Measurements from ENCODE around the gene ZNF17. TPM values are rescaled to one million over a fixed set of nuclear protein-coding genes. Genes with fewer than 3 reads are reported as not detected.
A peak's percentile ranks its signal among the peaks of the same experiment; 100 is the strongest.

The ZNF17 gene
- total RNA-seq, 1 donor from 2014 or later = 27.7 TPM

DNA sequence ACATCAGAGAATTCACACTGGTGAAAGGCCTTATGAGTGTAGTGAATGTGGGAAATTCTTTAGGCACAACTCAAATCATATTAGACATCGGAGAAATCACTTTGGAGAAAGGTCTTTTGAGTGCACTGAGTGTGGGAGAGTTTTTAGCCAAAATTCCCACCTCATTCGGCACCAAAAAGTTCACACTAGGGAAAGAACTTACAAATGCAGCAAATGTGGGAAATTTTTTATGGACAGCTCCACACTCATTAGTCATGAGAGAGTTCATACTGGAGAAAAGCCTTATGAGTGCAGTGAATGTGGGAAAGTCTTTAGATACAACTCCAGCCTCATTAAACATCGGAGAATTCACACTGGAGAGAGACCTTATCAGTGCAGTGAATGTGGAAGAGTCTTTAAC lies 10.1 kb downstream of the ZNF17 start:
- FAIRE-seq = no peak
- no peak for DNase-seq (ENCODE audit: low spot score in 2 of 2)

- FAIRE-seq = no peak
- no peak for DNase-seq (ENCODE audit: low spot score in 2 of 2)
Measured at GRCh38 chr19:57434386-57435061, 23.6 kb downstream of the ZNF17 start.

DNA sequence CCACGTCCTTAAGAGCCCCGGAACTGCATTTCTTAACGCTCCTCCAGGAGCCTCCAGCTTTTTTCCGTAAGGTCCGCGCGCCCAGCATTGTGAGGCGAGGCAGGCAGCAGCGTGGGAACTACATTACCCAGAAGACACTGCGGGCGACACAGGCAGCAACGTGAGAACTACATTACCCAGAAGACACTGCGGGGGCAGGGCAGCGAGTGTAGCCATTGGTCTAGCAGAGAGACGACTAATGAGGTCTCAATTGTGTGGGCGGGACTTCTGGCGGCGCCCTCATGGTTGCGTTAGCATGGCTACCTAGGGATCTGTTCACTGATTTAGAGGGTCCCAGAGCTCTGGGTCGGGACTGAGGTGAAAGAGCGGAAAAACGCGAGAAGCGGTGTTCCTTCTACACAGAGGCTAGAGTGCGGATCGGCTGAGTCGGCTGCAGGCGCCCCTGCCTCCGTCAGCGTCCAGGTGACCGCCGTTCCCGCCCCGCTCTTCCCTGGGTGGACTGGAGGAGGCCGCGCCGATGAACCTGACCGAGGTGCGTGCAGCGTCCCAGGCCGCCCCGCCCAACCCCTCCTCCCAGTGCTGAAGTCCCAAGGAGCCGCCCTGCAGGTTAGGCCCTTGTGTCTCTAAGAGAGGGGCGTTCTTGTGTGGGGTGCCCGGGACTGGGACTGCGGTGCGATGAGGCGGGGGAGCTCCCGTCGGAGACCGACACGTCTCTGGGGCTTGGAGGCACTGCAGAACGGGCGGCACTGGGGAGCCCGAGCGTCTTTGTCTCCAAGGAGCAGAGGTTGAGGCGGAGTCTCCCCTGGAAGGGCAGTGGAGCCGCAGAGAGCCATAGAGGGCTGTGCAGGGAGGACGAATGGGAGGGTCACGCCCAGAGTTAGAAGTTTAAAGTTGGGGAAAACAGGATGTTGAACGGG lies 24.4 kb downstream of the ZNF17 start, which contains the start of gene ZNF749:
ZNF749 (plus strand) TSS at position 264 of the 917 bp plus-strand sequence; CDS start at position 518, 254 bp downstream.
- DNase-seq (ENCODE audit: low spot score in 2 of 2) = peak; percentile 96
- peak; percentile 90 for FAIRE-seq

- DNase-seq (ENCODE audit: low spot score in 2 of 2) (no peak), FAIRE-seq (no peak)
Measured at GRCh38 chr19:57436417-57436816, 25.5 kb downstream of the ZNF17 start.

DNA sequence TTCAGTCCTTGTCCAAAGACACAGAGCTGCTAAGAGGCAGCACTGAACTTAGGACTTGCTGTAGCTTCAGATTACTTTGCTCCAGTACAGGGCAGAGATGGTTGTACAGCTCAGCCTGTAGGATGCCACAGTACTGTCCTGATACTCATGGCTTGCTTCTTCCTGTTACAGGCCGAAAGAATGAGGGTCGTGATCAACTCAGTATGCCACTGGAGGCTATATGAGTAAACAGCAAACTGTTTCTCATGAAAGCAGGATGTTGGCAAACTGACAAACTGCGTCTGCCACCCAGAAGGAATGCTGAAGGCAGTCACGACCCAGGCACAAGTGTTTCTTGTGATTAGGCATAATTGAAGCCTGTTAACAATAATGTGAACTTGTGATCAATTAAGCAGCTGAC lies 27.0 kb downstream of the ZNF17 start:
- DNase-seq (ENCODE audit: low spot score in 2 of 2) (no peak), FAIRE-seq (no peak)

- FAIRE-seq = no peak
- no peak for DNase-seq (ENCODE audit: low spot score in 2 of 2)
Measured at GRCh38 chr19:57438925-57439324, 28.0 kb downstream of the ZNF17 start.

DNA sequence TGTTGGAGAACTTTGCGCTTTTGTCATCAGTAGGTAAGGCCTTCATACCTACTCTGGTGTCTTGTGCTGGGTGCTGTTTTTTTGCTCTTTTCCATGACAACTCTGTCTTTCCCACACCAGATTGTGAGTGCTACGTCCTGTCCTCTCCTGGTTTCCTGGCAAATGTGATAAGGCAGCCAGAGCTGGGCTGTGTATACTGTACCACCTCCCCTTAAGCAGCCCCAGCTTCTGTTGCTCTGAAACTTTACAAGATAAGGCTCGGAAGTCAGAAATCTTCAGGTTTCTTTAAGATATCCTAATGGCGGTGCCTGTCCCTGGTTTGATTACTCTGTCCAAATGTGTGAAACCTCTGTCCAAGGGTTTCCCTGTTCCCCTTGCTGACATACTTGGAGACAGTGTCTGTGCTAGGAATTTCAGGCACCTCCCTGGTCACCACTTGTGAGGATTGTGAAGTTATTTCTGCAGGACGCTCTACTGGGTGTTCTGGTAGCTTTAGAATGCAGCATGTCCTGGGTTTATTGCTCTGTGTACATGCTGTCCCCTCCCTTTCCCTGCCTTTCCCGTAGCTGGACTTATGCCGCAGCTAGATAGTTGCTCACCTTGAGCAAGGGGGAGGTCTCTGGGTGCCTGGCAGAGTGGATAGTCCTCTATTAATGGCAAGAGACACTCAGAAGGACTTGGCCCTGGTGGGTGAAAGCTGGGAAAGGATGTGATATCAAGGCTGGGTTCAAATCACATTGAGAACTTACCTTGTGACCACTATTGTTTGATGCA lies 31.2 kb downstream of the ZNF17 start:
- DNase-seq (ENCODE audit: low spot score in 2 of 2) (no peak), FAIRE-seq (no peak)

DNA sequence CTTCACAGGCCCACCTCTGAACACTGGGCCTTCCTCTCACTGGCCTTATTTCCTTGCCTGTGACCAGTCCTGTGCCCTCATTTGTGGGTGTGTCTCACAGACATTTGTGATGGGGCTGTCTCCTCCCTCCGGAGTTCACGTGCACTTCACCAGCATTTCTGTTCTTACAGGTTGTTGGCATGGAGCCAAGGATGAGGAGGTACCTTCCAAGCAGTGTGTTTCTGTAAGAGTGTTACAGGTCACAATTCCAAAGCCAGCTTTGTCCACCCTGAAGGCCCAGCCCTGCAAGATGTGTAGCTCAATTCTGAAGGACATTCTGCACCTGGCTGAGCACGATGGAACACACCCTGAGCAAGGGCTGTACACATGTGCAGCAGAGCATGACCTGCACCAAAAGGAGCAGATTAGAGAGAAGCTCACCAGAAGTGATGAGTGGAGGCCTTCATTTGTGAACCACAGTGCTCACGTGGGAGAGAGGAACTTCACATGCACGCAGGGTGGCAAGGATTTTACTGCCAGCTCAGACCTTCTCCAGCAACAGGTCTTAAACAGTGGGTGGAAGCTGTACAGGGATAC lies 32.2 kb downstream of the ZNF17 start:
- DNase-seq (ENCODE audit: low spot score in 2 of 2) = no peak
- no peak for FAIRE-seq

GRCh38 chr19:57452307-57452706 lies 41.3 kb downstream of the ZNF17 start:
- no peak for FAIRE-seq
- no peak for DNase-seq (ENCODE audit: low spot score in 2 of 2)

DNA sequence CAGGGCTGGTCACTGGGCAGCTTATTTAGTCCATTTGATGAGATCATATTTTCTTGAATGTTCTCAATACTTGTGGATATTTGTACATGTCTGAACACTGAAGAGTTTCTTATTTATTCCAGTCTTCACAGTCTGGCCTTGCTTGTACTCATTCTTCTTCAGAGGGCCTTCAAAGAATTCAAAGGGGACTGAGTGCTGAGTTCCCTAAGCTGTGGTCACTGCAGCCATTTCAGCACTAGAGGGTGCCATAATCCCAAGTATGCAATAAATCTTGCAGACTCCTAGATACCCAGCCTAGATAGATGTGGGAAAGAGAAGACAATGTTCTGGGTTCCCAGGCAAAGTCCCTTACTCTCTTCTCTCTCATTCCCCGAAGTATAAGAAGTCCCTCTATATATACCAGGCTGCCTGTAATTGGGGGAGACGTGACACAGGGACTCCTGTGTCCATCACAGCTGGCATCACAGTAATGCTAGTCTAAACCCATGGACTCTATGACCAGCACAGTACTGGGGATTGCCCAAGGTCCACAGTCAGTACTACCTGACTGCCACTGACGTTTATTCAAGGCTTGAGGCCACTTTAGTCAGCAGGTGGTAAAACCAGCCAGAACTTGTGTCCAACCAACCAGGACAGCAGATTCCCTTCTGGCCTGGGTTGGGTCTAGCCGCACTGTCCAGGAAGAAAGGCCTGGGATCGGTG lies 54.9 kb downstream of the ZNF17 start:
- DNase-seq (ENCODE audit: low spot score in 2 of 2) (no peak), FAIRE-seq (no peak)

- no peak for FAIRE-seq
- DNase-seq (ENCODE audit: low spot score in 2 of 2) = no peak
Measured at GRCh38 chr19:57466489-57466888, 55.5 kb downstream of the ZNF17 start.

Small RNA genes lying within 50 kb of the gene (small RNA-seq; reads per million reads assigned to genes)
- not detected for gene VN1R107P

Other genes with a start within 250 kb of the ZNF17 start
- gene DUXA, start 243.7 kb upstream of the ZNF17 start, total RNA-seq = not detected
- 23.6 TPM for gene ZNF264, start 219.7 kb upstream of the ZNF17 start, total RNA-seq
- gene AURKC, start 180.1 kb upstream of the ZNF17 start, total RNA-seq = 1.2 TPM
- 28.9 TPM for gene ZNF805, start 170.5 kb upstream of the ZNF17 start, total RNA-seq
- gene ZNF460, start 130.7 kb upstream of the ZNF17 start, total RNA-seq = 126 TPM
- 34.2 TPM for gene ZNF543, start 90.7 kb upstream of the ZNF17 start, total RNA-seq
- gene ZNF304, start 59.9 kb upstream of the ZNF17 start, total RNA-seq = 26.5 TPM
- gene TRAPPC2B, start 47.6 kb upstream of the ZNF17 start, total RNA-seq = 36.7 TPM
- gene ZNF547, start 47.6 kb upstream of the ZNF17 start, total RNA-seq = 13.5 TPM
- gene ZNF548, start 21.3 kb upstream of the ZNF17 start, total RNA-seq = 45.7 TPM
- 37.9 TPM for gene ZNF749, start 24.2 kb downstream of the ZNF17 start, total RNA-seq
- 4.9 TPM for gene VN1R1, start 46.0 kb downstream of the ZNF17 start, total RNA-seq
- 66.0 TPM for gene ZNF772, start 66.4 kb downstream of the ZNF17 start, total RNA-seq
- 31.0 TPM for gene ZNF419, start 76.6 kb downstream of the ZNF17 start, total RNA-seq
- 16.7 TPM for gene ZNF773, start 88.8 kb downstream of the ZNF17 start, total RNA-seq
- gene ZNF549, start 116.2 kb downstream of the ZNF17 start, total RNA-seq = 20.0 TPM
- 11.4 TPM for gene ZNF550, start 148.7 kb downstream of the ZNF17 start, total RNA-seq
- gene ZNF416, start 167.8 kb downstream of the ZNF17 start, total RNA-seq = 12.2 TPM
- 29.8 TPM for gene ZIK1, start 173.0 kb downstream of the ZNF17 start, total RNA-seq
- 3.7 TPM for gene ZNF530, start 188.7 kb downstream of the ZNF17 start, total RNA-seq
- gene ZNF134, start 203.1 kb downstream of the ZNF17 start, total RNA-seq = 37.5 TPM
- gene ZNF211, start 222.0 kb downstream of the ZNF17 start, total RNA-seq = 27.3 TPM